ENCODE measurements around the gene SOX1.

Gene SOX1

GRCh38 chr13:112071102-112071722 is 4.3 kb downstream of the SOX1 start (continued):
- no peak for TF ChIP-seq ZNF518A (tag by site-specific recombination; conservative IDR thresholded peaks at IDR 0.05; ENCODE audit: low read depth)

GRCh38 chr13:112071723-112072533 is 5.0 kb downstream of the SOX1 start:
- ChIA-PET CTCF (no interaction called here), POLR2A (no interaction called here)
- H3K4me3 ChIP-seq (ENCODE audit: low read depth, low read length): no peak overlapping the region
- H3K9me3 ChIP-seq (ENCODE audit: control insufficient read depth, insufficient read depth, low read depth, low read length): no peaks in the 10 kb centered on the region
- no peak overlapping the region for H3K27ac ChIP-seq (ENCODE audit: extremely low read depth, low read depth, low read length)
- no peaks in the 10 kb centered on the region for H3K36me3 ChIP-seq (ENCODE audit: control insufficient read depth in 2 of 2, insufficient read depth in 1 of 2, low read length in 2 of 2)
- TF ChIP-seq ZSCAN30 (tag by site-specific recombination; IDR thresholded peaks at IDR 0.05) (no peak), ZFHX2 (tag by site-specific recombination; conservative IDR thresholded peaks at IDR 0.05) (peak; percentile 49), ZNF423 (tag by site-specific recombination; IDR thresholded peaks at IDR 0.05) (no peak)
- no peaks in the 10 kb centered on the region for H3K4me1 ChIP-seq (ENCODE audit: control insufficient read depth, insufficient read depth, low read length)

GRCh38 chr13:112072534-112073244 is 5.7 kb downstream of the SOX1 start:
- no peaks in the 10 kb centered on the region for H3K4me1 ChIP-seq (ENCODE audit: control insufficient read depth, insufficient read depth, low read length)
- H3K4me3 ChIP-seq (ENCODE audit: low read depth, low read length): peak overlapping the region; percentile 39
- H3K9me3 ChIP-seq (ENCODE audit: control insufficient read depth, insufficient read depth, low read depth, low read length): no peaks in the 10 kb centered on the region
- CTCF ChIA-PET: no interaction called here
- no peaks in the 10 kb centered on the region for H3K36me3 ChIP-seq (ENCODE audit: control insufficient read depth in 2 of 2, insufficient read depth in 1 of 2, low read length in 2 of 2)
- POLR2A ChIA-PET: interaction anchor here (0.6 kb wide), 1 partner anchor 17 kb away, joined by 4 read pairs; no protein-coding TSS in a partner anchor
- peak overlapping the region; percentile 78; the same call in 1 of the 2 replicates for H3K27ac ChIP-seq (ENCODE audit: extremely low read depth, low read depth, low read length)
- 0 out of 2 replicates have a peak, but pooled peaks have one; percentile 46 for TF ChIP-seq ZSCAN30 (tag by site-specific recombination; IDR thresholded peaks at IDR 0.05)
- TF ChIP-seq ZNF398 (tag by site-specific recombination; IDR thresholded peaks at IDR 0.05): peak; percentile 92
- TF ChIP-seq ZNF2 (tag by site-specific recombination; IDR thresholded peaks at IDR 0.05): 0 out of 2 replicates have a peak, but pooled peaks have one; percentile 43
- 0 out of 2 replicates have a peak, but pooled peaks have one; percentile 30 for TF ChIP-seq ZNF660 (tag by site-specific recombination; IDR thresholded peaks at IDR 0.05)
- TF ChIP-seq ZNF76 (tag by site-specific recombination; IDR thresholded peaks at IDR 0.05; ENCODE audit: borderline replicate concordance, low read depth): peak; percentile 37; the same call in 1 of the 2 replicates
- peak; percentile 95 for TF ChIP-seq GLIS2 (tag by site-specific recombination; IDR thresholded peaks at IDR 0.05)
- TF ChIP-seq ZNF335 (tag by site-specific recombination; conservative IDR thresholded peaks at IDR 0.05): peak; percentile 85
- peak; percentile 85 for TF ChIP-seq WT1 (tag by site-specific recombination; IDR thresholded peaks at IDR 0.05)
- TF ChIP-seq ZBTB8A (tag by site-specific recombination; IDR thresholded peaks at IDR 0.05): peak; percentile 90
- no peak for TF ChIP-seq SALL2 (tag by site-specific recombination; IDR thresholded peaks at IDR 0.05; ENCODE audit: borderline replicate concordance)
- 0 out of 2 replicates have a peak, but pooled peaks have one; percentile 22 for TF ChIP-seq SP7 (tag by site-specific recombination; IDR thresholded peaks at IDR 0.05)
- TF ChIP-seq ZFP69B (tag by site-specific recombination; IDR thresholded peaks at IDR 0.05): peak; percentile 67; the same call in 1 of the 2 replicates
- TF ChIP-seq, protein P1, sequence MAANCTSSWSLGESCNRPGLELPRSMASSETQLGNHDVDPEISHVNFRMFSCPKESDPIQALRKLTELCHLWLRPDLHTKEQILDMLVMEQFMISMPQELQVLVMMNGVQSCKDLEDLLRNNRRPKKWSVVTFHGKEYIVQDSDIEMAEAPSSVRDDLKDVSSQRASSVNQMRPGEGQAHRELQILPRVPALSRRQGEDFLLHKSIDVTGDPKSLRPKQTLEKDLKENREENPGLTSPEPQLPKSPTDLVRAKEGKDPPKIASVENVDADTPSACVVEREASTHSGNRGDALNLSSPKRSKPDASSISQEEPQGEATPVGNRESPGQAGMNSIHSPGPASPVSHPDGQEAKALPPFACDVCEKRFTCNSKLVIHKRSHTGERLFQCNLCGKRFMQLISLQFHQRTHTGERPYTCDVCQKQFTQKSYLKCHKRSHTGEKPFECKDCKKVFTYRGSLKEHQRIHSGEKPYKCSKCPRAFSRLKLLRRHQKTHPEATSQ (tag by site-specific recombination; IDR thresholded peaks at IDR 0.05): no peak
- TF ChIP-seq ZNF677 (tag by site-specific recombination; IDR thresholded peaks at IDR 0.05): no peak
- TF ChIP-seq EGR2 (tag by site-specific recombination; IDR thresholded peaks at IDR 0.05; ENCODE audit: low read depth): peak; percentile 71
- no peak for TF ChIP-seq ZNF366 (tag by site-specific recombination; conservative IDR thresholded peaks at IDR 0.05)
- TF ChIP-seq GLIS1 (tag by site-specific recombination; IDR thresholded peaks at IDR 0.05): peak; percentile 91
- peak; percentile 92 for TF ChIP-seq IKZF3 (tag by site-specific recombination; IDR thresholded peaks at IDR 0.05)
- TF ChIP-seq ZNF600 (tag by site-specific recombination; IDR thresholded peaks at IDR 0.05): peak; percentile 18; the same call in 1 of the 2 replicates
